Pancreas (tissue), 10 donors: ENCODE results near the gene EXOC5. TPM values are rescaled to one million over a fixed set of nuclear protein-coding genes. Genes with fewer than 3 reads are reported as not detected.

Experiments used
- ATAC-seq, 4 donors: fragments of 200-7000 bp; cut with Tn5 transposase; one replicate each; pipeline versions ENCODE4 v1.8.0 to v1.9.1; 2020; ENCODE audit warnings: mild to moderate bottlenecking in 4 of 4, moderate library complexity in 4 of 4
- DNase-seq, 6 donors: peaks; one replicate each; pipeline ENCODE4 v3.0.0-alpha.2; 2020
- FAIRE-seq: peaks from 2 replicates; lab custom pipeline; 2012; peaks lifted over from hg19 to GRCh38; lab: Jason Lieb, UNC
- H3K27ac ChIP-seq, 4 donors: fragments of 200-600 bp; sonication (generic); 1 replicate in 3 of 4; 2 replicates in 1 of 4; pipeline versions ENCODE4 v1.5.0 to v1.8.0; 2020
- H3K27me3 ChIP-seq, 4 donors: fragments of 200-600 bp; one replicate each; pipeline ENCODE4 v1.8.0; 2021
- H3K36me3 ChIP-seq, 3 donors: fragments of 200-600 bp; sonication (generic) in 1 of 3; one replicate each; pipeline versions ENCODE4 v1.5.0 to v1.8.0; 2020 to 2021
- H3K4me1 ChIP-seq, 3 donors: fragments of 200-600 bp; one replicate each; pipeline ENCODE4 v1.8.0; 2021
- H3K4me3 ChIP-seq, 4 donors: fragments of 200-600 bp; sonication (generic) in 2 of 4; one replicate each; pipeline versions ENCODE4 v1.5.0 to v1.8.0; 2020 to 2021
- H3K9me3 ChIP-seq, 4 donors: fragments of 200-600 bp; one replicate each; pipeline ENCODE4 v1.8.0; 2021
- CTCF ChIP-seq, 4 donors: fragments of 200-600 bp; sonication (generic) in 3 of 4; IDR thresholded peaks; one replicate each; pipeline versions ENCODE4 v1.5.0 to v1.8.0; 2021; ENCODE audit warnings: antibody characterized with exemption in 4 of 4
- WGBS, 2 donors: extraction: QIAGEN DNeasy Blood & Tissue Kit; methylation state at CpG; one replicate each; pipeline ENCODE4 v1.1.7; 2013; 5-methylcytosine and 5-hydroxymethylcytosine counted together
- intact Hi-C, 3 donors: fragments of 100-400 bp; cut with DNase I; formaldehyde crosslinking; loops; one replicate each; pipeline versions ENCODE4 v1.11.1 to v1.14.2; 2022
- polyA plus RNA-seq, 2 donors: library from polyadenylated mRNA; stranded (reverse); fragments of 200-250 nt; gene quantifications; one replicate each; pipeline ENCODE4 v1.2.3, GENCODE V29; 2013
- total RNA-seq, 6 donors: library from RNA; stranded (reverse); fragmentation: NEBNext Ultra II Directional in 4 of 6; extraction: Animal tissue kit (Norgen Biotek cat#: 25700) in 4 of 6; gene quantifications; one replicate each; pipeline versions ENCODE4 v1.2.1 to v1.2.4, GENCODE V29; 2021 to 2023
- donor health status: healthy with polysubstance abuse.
- donor health status: DM: no; HTN: no; CAD: no; lungs with moderate emphysema.
- donor health status: DM: no; HTN: no; CAD: no.
- donor health status: control.
- donor health status: control.
- donor health status: Bipolar disorder and iron deficiency.
- donor health status: DM: yes; HTN: yes; CAD: no.
- donor health status: DM: no; HTN: no; CAD: no.
- donor health status: DM: no; HTN: no; CAD: no.
- donor health status: DM: yes; HTN: yes; CAD: no.

Gene EXOC5
- total and polyA plus RNA-seq, 8 donors = 3.0 to 32.4 (median 18.8) TPM

DNA sequence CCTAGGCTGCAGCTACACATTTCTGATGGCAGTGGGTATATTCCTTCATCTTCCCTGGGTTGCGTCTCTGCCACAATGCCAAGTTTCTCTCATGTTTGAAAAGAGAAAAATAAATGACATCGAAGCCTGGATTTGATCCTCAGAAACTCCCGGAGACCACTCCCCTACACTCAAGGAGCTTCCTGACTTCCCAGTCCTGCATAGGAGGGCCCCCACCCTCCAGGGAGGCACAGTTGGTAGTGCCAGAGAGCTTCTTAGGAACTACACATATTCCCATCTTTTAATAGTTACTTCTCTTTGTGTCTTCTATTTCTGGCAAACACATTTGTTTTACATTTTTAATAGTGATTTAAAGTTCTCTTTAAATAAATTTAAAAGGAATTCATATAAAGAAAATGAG lies 30.8 kb upstream of the EXOC5 start:
- no peak for ATAC-seq
- no peak overlapping the region for H3K4me3 ChIP-seq
- no peak overlapping the region for H3K27ac ChIP-seq
- intact Hi-C loops = no loop called here
- peaks cover 0 to 18% (median 0%) of the 10 kb centered on the region in 4 donors for H3K27me3 ChIP-seq
- no peak for FAIRE-seq
- no peaks in the 10 kb centered on the region for H3K36me3 ChIP-seq
- no peaks in the 10 kb centered on the region for H3K4me1 ChIP-seq
- DNase-seq = no peak
- no peak for TF ChIP-seq CTCF (IDR thresholded peaks at IDR 0.05)
- WGBS, 2 donors = 79 to 80% methylated on average over 3 of the region's 3 CpGs
- H3K9me3 ChIP-seq = no peaks in the 10 kb centered on the region

DNA sequence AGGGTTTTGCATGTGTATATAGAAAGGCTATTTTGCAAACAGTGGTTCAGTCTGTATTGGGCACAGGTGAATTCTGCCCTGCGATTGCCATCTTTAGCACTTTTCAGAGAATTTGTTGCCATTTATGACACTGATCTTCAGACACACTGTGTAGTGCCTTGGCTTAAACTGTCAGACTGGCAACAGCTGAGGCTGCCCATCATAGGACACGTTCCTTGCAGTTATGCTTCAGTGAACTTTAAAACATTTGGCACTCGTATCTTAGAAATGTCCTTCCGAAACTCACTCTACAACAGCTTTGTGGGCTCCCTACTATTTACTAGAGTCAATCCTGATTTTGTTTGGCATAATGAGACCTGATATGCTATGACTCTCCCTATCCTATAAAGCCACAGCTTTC lies 29.1 kb upstream of the EXOC5 start:
- ATAC-seq (no peak), DNase-seq (no peak), FAIRE-seq (no peak)
- Histone ChIP-seq H3K36me3 (no peaks in the 10 kb centered on the region), H3K4me3 (no peak overlapping the region), H3K27ac (no peak overlapping the region), H3K4me1 (no peaks in the 10 kb centered on the region), H3K9me3 (no peaks in the 10 kb centered on the region), H3K27me3 (peaks cover 0 to 15% (median 0%) of the 10 kb centered on the region in 4 donors)
- intact Hi-C loops = no loop called here
- WGBS, 2 donors = 87 to 92% methylated on average over 4 of the region's 4 CpGs
- no peak for TF ChIP-seq CTCF (IDR thresholded peaks at IDR 0.05)

GRCh38 chr14:57295239-57295638 lies 26.5 kb upstream of the EXOC5 start:
- no peak overlapping the region for H3K27ac ChIP-seq
- H3K36me3 ChIP-seq = no peaks in the 10 kb centered on the region
- no peaks in the 10 kb centered on the region for H3K4me1 ChIP-seq
- DNase-seq (no peak), FAIRE-seq (no peak), ATAC-seq (no peak)
- no peaks in the 10 kb centered on the region for H3K27me3 ChIP-seq
- no peak for TF ChIP-seq CTCF (IDR thresholded peaks at IDR 0.05)
- intact Hi-C loops = no loop called here
- WGBS, 2 donors = 27 to 35% methylated on average over 1 of the region's 1 CpG
- no peak overlapping the region for H3K4me3 ChIP-seq
- H3K9me3 ChIP-seq = no peaks in the 10 kb centered on the region

- ATAC-seq (no peak), DNase-seq (no peak), FAIRE-seq (peak; percentile 23)
- Histone ChIP-seq H3K36me3 (peaks cover 0 to 2% (median 0%) of the 10 kb centered on the region in 3 donors), H3K4me1 (no peaks in the 10 kb centered on the region), H3K27ac (no peak overlapping the region), H3K9me3 (no peaks in the 10 kb centered on the region), H3K4me3 (no peak overlapping the region), H3K27me3 (no peaks in the 10 kb centered on the region)
- intact Hi-C loops = no loop called here
- TF ChIP-seq CTCF (IDR thresholded peaks at IDR 0.05) = no peak
- WGBS, 2 donors = 93 to 97% methylated on average over 1 of the region's 1 CpG
Observed at GRCh38 chr14:57293866-57294837, 25.4 kb upstream of the EXOC5 start.
